HG02885 (cell line): ENCODE data around the gene SPECC1.
"Not testable (repeated sequence)": the region's sequence is repeated elsewhere in the genome, so short reads cannot be mapped to it uniquely, and the experiment has no call there.

Source experiments
- ATAC-seq: cut with Tn5 transposase; IDR thresholded peaks from one replicate; pipeline ENCODE4 v1.9.1; 2021; ENCODE audit warnings: mild to moderate bottlenecking; ENCODE audit not compliant: unreplicated experiment, poor library complexity

SPECC1 gene

DNA sequence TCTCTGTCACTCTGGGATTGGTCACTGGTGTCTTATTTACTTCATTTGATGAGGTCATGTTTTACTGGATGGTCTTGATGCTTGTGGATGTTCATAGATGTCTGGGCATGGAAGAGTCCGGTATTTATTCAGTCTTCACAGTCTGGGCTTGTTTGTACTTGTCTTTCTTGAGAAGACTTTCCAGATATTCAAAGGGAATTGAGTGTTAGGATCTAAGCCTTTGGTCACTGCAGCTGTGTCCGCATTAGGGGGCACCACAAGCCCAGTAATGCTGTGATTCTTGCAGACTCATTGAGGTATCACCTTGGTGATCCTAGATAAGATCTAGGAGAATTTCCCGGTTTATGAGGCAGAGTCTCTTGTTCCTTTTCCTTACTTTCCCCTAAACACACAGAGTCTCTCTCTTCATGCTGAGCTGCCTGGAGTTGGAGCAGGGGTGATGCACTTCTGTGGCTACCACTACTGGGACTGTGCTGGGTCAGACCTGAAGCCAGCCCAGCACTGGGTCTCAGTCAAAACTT is 214.7 kb downstream of the SPECC1 start:
- no peak for ATAC-seq

GRCh38 chr17:20224379-20224778 is 215.2 kb downstream of the SPECC1 start:
- no peak for ATAC-seq

DNA sequence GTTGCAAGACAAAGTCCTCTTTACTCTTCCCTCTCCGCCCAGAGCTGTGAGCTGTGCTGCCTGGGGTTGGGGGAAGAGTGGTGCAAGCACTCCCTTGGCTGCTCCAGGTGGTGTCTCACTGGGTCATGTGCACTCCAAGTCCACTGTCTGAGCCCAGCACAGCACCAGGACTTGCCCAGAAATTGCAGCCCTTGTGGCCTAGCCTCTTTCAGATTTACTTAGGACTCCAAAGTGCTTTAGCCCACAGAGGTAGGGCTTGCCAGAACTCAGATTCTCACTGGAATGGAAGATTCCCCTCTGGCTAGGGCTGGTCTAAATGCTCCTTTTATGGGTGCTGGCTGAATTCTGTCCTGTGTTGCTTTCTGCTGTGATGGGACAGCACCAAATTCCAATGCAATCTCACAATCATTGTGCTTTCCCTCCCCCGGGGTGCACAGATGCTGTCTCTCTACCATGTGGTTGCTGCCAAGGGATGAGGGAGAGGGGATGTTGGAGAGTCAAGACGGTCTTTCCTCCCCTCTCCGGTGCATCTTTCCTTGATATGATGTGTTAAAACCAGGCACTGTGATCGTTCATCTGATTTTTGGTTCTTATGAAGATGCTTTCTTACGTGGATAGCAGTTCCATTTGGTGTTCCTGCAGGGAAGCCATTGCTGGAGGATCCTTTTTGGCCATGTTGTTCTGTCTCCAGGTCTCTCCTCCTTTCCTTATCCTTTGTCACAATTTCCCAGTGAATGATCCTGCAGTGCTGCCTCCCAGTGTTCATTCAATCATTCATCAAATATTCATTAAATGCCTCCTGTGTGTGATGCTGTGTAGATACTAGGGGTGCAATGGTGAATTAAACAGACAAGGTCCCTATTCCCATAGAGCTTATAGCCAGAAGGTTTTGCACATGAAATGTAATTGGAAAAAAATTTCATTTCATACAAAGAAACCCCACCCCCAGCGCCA is 216.3 kb downstream of the SPECC1 start:
- ATAC-seq: no peak

- peak; percentile 59 for ATAC-seq
Observed at GRCh38 chr17:20226814-20227482, 217.8 kb downstream of the SPECC1 start.

DNA sequence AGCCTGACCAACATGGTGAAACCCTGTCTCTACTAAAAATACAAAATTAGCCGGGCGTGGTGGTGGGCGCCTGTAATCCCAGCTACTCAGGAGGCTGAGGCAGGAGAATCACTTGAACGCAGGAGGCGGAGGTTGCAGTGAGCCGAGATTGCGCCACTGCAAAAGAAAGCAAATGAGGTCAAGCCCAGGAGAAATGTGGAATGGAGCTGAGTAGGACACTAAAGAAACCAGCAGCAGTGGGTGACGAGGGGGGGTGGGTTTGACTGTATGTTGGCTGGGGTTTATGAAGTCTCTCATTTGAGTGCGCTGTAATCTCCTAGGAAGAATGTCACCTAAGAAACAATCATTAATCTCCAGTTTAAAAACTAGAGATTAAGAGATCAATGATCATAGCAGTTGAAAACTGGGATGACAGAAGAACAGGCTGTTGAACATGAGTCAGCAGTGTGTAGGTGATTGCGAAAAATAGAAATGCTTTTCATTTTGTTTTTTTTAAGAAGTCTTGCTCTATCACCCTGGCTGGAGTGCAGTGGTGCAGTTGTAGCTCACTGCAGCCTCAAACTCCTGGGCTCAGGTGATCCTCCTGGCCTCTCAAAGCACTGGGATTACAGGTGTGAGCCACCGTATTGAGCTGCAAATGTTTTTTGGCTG is 218.7 kb downstream of the SPECC1 start:
- ATAC-seq: not testable (repeated sequence)

GRCh38 chr17:20228410-20228809 is 219.3 kb downstream of the SPECC1 start:
- ATAC-seq: no peak

DNA sequence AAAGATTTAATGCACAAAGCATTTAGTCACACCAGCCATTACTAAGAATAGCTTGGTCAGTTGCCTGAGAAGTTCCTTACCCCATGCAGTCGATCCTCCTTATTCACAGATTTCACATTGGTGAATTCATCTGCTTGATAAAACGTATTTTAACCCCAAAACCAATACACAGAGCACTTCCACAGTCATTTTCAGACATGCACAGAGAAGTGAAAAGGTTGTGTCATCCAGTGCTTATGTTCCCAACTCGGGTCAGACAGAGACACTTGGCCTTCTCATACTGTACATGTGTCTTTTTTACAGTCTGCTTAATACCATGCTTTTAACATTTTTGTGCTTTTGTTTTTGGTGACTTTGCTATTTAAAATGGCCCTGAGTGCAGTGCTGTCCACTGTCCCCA is 219.7 kb downstream of the SPECC1 start:
- no peak for ATAC-seq

DNA sequence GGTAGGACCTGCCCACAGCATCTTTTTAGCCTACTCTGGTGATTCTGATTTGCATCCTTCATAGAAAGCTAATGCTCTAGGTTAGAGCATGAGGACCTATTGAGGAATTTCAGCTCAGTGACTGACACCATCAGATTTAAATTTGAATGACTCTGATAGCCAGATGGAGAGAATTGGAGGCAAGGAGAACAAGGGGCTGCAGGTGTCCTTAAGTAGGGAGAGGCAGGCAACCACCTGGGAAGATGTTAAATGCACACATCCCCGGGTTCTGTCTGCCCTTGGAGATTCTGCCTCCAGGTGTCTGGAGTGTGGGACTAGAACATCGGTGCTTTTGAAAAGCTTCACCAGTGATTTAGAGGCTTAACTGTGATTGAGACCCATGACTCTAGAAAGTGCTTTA is 221.8 kb downstream of the SPECC1 start:
- no peak for ATAC-seq

DNA sequence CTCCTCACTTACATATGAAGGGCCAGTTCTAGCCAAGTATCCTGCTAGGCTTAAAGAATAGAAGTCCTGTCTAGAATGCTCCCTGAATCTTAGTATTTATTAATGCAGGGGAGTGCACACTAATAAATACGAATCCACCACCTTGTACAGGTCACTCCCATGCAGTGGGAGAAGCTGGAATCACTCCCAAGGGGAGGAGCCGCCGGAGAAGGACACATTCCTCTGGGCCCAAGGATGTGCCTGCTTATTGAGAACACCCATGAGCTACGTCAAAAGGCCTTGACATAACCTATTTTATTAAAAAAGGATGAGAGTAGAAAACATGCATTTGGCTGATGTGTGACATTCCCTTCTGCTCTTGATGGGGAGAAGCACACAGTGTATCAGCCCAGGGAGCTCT is 223.5 kb downstream of the SPECC1 start:
- ATAC-seq: no peak

DNA sequence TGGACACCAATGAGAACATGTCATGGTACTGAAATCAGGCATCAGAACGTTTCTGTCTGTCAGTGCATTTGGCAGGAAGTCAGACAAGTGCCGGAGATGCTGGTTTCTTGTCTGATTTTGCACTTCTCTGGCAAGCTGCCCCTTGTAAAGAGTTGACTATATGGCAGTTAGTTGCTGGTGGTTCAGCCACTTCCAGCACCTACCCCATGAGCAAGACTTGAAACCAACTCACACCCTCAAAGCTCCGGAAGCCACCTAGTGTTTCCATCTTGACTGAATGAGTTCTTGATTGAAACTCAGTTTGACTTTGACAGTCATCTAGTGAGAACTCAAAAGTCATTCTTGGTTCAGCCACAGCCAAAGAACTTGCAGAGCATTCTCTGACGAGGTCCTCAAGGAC is 225.1 kb downstream of the SPECC1 start:
- peak; percentile 54 for ATAC-seq

GRCh38 chr17:20235747-20236146 is 226.6 kb downstream of the SPECC1 start:
- no peak for ATAC-seq

- ATAC-seq: no peak
Observed at GRCh38 chr17:20236578-20237227, 227.5 kb downstream of the SPECC1 start.

DNA sequence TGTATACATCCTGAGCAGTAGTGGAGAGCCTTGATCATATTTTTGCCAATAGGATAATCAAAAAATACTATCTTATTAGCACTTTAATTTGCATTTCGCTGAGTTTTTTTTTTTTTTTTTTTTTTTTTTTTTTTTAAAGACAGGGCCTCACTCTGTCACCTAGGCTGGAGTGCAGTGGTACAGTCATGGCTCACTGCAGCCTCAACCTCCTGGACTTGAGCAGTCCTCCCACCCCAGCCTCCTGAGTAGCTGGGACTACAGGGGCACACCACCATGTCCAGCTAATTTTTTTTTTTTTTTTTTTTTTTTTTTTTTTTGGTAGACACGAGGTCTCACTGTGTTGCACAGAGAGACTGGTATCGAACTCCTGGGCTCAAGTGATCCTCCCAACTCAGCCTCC is 230.6 kb downstream of the SPECC1 start:
- ATAC-seq: not testable (repeated sequence)

- ATAC-seq: no peak
Observed at GRCh38 chr17:20241855-20242254, 232.7 kb downstream of the SPECC1 start.

GRCh38 chr17:20242271-20242670 is 233.1 kb downstream of the SPECC1 start:
- ATAC-seq: no peak

- no peak for ATAC-seq
Observed at GRCh38 chr17:20243524-20243923, 234.4 kb downstream of the SPECC1 start.

DNA sequence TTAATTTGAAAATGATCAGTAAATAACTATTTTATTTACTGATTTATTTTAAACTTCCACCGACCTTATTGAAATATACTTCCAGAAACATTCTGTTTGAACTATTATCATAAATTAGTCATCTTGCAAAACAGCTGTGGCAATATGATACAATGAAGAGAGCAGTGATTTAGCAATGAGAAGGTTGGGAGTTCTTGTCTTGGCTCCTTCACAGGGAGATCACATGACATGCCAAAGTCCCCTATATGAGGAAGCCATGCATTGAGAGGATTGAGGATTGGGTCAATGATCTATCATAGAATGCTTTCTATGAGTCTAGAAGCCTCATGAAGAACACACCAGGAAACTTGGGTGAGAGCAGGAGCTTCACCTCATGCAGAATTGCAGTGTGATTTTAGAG is 235.5 kb downstream of the SPECC1 start:
- ATAC-seq: no peak

GRCh38 chr17:20246692-20247091 is 237.5 kb downstream of the SPECC1 start:
- ATAC-seq: no peak

DNA sequence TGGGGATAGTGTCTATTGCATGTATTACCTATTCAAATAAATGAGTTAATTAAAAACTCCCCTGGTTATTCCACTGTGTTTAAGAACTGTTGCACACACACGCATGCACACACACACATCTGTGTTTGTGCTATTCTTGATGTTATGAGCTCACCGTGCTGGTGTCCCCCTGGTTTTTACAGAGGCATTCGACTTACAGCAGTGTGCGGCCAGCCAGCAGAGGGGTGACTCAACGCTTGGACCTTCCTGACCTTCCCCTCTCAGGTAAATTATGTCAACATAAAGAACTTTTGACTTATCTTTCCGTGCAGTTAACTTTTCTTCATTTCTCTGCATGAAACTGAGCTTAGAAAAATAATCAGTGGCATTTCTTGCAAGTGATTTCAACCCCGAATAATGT is 244.2 kb downstream of the SPECC1 start:
- ATAC-seq: no peak

DNA sequence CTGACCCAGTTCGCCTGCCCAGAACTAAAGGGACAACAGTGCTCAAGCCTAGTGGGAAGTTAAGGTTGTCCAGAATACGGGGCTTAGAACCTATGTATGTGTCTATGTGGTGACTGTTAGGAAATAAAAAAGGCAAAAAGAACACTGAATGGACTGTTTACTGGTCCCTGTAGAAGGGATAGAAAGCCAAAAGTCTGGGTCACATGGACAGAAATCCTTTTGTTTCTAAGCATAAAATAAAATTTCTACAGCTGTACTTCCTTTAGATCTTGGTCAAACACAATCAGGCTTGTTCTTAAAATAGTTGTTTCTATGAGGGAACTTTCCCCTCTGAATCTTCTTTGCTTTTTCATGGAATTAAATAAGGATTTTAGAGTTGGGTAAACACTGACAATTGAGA is 245.4 kb downstream of the SPECC1 start:
- ATAC-seq: no peak
